AML-193 (cell line): ENCODE results near the gene LRRC14B.

Source experiments
- DNase-seq, 2 experiments: peaks; one replicate each; lab custom pipeline; 2025; lab: John Stamatoyannopoulos, UW

LRRC14B gene

DNA sequence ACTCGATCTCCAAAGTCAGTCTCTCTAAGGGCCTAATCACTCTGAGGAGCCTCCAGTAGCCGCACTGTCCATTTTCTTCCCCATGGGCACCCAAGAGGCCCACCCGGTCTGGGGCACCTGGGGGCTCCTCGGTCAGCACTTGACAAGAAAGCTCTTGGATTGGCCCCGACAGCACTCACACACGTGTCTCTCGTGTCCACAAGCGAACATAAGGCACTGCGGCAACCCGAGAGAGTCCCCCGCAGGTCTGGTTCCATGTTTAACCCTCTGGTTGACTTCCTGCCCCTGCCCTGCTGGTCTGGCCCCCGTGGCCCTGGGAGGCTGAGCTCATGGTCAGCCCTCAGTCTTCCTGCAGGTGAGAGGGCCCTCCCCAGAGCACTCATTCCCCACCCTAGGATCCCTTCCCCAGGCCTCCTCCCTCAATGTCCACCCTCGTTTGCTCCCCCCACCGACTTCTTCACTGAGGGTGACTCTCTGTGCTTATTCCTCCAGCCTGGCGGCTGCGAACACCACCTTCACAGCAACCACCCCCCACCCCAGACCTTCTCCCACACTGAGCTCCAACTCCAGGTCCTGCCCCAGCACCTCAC, 16.3 kb upstream of the LRRC14B start:
- DNase-seq = no peak

DNA sequence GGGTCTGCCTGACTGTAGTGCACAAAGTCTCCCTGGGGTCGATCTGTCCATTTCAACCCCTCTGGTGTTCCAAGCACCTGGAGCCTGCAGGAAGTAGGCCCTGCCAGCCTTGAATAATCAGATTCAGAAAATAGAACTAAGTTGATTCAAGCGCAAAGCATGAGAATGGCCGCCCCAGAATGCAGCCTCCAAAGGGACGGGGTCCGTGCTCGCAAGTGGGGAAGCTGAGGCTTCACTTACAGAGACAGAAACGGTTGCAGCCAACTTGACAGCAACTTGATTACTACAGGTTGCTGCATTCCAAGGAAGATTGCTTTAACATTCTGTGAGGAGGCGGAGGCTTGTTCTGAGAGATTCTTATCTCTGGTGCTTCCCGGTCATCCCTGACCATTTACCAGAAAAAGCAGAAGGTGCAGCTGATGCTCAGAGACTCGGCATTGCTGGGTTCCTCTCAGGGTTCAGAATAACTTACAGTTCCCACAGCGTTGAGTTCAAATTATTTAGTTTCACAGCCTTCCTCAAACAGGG, 14.9 kb upstream of the LRRC14B start:
- DNase-seq = no peak

DNA sequence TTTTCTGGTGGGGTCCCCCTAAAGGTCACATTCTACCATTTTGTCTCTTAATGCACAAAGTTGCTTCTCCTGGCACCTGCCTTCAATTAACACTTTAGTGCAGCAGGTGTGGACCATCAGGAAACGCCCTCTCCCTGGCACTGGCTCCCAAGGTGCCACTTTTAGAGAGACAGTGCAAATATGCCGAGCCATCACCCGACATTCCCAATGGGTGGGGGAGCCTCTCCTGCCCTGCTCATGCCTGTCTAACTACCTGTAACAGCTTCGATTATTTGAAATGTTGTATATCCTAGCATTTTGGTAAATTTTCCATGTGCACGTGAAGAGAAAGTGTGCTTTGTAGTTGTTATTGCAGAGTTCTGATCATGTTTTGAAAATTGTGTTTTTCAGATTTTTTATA, 13.2 kb upstream of the LRRC14B start:
- no peak for DNase-seq

DNA sequence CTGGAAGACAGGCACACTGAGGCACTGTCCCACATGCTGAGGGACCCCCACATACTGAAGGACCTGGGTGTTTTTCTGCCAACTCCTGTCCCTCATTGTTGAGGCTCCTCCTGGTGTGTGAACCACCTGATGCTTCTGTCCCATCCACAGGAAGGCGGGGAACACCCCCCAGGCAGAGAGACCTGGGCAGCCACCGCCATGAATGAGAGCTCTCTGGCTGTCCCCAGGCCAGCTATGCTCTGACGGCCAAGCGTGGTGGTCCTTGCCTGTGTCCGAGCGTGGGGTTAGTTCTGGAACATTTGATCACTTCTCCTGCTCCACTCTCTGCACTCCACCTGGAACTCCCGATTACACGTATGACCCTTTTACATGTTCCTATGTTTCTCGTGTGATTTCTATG, 11.9 kb upstream of the LRRC14B start:
- no peak for DNase-seq

DNA sequence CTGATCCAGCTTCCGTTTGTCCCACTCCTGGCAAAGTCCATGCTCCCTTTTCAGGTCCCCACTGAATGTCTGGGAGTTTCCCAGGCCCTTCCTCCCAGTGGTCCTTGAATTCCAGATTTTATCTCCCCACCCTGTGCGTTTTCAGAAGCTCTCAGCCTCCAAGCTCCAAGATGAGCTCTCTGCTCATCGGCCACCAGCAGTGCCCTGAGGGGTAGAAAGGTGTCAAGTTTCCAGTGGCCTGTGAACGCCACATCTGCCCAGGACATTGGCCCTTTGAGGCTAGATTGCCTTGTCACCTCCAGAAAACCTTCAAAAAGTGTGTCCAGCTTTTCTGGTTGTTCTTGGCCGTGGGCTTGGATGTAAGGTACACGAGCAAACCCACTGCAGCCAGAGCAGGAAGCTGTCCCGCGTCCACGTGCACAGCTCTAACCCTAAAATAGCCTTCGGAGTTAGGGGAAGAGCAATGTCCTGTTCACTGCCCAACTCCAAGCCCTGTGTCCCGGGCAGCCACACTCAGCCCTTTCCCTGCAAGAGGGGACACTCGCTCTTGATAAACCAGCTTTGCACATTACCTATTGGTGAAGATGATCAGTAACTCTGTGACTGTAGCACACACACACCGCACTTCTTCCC, 10.9 kb upstream of the LRRC14B start:
- DNase-seq = no peak

DNA sequence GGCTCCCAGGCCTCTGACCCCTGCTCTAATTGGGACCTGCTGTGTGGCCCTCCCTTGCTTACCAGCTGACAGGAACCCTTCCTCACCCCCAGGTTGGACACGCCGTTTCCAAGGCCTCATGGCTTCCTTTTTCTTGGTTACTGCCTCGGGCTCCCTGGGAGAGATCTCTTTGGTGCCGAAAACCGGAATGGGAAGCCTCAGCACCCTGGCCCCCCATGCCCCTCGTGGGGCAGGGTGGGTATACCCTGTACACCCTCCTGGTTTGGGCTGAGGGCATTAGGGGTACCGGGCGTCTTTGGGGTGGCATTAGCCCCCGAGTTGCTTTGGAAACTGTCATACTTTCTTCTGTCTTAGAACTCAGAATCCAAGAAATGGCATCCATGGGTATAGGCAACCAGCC, 10.1 kb upstream of the LRRC14B start:
- no peak for DNase-seq

DNA sequence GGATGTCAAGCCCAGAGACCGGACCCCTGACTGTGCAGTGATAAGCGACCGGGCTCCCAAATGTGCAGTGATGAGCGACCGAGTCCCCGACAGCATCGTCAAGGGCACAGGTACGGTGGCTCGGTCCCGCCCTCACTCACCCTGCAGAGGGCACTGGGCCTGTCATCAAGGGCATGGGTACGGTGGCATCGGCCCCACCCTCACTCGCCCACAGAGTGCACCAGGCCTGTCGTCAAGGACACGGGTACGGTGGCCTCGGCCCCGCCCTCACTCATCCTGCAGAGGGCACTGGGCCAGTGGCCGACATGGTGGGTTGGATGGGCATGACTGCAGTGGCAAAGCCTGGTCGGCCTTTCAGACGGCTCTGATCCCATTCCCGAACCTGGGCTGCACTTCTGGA, 9.7 kb upstream of the LRRC14B start:
- DNase-seq = no peak

DNA sequence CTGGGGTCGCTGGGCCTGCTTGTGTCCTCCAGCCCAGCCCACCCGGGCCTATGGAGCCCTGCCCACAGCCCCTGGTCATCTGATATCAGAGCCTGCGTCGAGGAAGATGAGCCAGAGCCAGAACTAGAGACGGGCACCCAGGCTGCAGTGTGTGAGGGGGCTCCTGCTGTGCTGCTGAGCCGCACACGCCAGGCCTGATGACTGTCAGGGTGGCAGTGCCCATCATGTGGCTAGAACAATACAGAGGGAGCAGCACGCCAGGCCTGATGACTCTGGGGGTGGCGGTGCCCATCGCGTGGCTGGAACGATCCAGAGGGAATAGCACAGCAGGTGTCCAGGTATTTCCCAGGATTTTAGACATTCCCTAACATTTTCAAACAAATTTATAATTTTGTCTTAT, 9.2 kb upstream of the LRRC14B start:
- DNase-seq = no peak

DNA sequence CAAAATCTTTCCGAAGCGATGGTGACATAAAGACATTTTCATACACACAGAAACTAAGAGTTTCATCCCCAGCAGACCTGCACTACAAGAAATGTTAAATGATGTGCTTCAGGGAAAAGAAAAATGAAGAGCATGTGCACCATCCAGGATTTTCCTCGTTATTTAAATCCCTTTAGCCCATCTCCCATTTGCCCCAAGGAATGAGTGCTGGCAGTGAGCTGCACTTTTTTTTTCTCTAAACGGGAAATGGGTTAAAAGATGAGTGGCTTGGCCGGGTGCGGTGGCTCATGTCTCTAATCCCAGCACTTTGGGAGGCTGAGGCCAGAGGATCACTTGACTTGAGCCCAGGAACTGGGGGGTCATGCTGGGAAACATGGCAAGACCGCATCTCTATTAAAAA, 6.8 kb upstream of the LRRC14B start:
- DNase-seq = no peak

DNA sequence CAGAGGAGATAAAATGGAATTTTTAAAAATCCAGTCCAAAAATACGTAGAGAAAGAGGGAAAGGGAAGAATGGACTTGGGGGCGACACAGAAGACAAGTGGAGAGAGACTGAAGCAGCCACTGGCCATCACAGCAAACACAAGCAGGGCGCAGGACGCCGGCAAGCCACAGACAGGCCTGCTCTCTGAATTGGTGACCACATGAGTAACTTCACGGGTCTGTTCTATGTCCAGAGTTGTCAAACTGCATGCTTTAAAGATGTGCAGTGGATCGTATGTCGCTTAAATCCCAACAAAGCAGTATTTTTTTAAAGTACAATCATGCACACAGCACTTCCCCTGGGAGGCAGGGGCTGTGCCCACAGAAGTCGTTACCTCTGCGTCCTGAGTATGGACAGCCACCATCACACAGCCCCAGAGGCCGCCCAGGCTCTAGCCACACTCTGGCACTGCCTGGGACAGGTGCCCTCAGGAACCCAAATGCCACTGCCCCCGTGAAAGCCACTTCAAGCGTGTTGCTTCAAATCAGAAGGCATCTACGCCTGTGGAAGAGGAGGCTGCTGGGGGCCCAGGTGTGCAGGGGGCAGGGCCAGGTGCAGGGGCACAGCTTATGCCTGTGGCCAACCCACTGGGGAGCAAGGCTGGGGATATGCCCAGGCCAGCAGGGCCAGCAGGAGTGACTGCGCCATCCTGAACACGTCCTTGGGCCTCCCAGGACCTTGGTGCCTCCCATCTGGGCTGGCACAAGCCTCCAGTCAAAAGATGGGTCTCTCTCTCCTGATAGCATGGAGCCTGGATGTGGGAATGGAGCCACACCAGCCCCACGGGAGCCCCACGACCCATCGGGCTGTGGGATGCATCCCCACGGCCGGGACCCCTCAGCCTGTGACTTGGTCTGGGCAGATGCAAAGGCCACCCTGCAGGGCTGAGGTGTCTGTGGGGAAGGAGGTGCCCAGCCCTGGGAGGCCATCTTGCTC, 5.9 kb upstream of the LRRC14B start:
- no peak for DNase-seq

DNA sequence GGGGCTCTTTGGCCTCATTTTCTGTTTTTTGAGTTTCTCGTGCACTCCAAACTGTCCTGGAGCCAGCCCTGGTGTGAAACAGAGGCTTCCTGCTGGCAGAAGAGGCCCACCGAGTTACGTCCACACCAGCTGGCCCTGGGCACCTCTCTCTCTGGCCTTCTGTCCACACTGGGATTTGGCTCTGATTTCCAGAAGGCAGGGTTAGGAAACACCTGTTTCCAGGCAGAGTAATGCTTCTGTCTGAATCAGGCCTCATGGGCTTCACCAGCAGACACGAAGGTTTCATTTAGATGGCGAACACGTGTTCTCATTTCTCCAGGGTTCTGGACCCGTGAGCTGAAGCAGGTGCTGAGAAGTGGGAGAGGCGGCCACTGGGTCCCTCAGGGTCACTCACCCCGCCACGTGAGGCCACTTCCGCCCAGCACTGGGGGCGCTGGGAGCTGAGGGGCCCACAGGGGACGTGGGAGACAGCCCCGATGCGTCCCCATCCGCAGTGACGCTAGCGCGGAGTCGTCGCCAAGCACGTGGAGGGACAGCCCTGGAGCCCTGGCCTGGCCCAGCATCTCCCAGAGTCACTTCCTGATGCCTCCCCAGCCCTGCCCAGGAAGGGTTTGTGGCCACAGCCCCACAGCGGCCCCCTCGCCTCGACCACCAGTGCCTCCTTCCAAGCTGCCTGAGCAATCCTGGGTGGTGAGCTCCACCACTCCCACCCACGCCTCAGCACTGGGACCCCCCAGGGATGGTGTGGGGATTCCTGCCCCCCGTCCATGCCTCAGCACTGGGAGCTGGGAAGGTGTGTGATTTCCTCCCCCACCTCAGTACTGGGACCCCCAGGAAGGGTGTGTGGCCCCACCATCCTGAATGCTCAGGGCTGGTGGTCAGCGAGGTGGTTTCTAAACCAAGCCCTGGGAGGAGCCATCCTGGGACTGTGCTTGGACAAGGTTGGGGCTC, 4.9 kb upstream of the LRRC14B start:
- no peak for DNase-seq

DNA sequence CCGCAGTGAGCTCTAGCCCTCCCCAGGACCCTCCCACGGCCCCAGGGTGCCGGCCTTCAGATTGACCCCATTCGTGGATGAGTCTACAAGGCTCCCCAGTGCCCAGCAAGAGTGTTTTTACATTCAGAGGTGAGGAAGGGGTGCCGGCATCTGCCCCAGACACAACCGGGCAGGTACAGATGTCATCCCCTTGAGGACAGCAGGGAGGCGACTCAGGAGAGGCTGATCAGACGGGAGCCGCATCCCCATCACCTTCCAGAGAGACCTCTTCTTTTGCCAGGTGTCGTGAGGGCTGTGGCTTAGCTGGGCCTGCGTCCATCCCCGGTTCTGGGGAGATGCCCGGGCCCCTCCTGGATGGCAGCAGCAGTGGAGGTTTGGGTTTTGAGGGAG, 4.3 kb upstream of the LRRC14B start:
- DNase-seq = no peak

DNA sequence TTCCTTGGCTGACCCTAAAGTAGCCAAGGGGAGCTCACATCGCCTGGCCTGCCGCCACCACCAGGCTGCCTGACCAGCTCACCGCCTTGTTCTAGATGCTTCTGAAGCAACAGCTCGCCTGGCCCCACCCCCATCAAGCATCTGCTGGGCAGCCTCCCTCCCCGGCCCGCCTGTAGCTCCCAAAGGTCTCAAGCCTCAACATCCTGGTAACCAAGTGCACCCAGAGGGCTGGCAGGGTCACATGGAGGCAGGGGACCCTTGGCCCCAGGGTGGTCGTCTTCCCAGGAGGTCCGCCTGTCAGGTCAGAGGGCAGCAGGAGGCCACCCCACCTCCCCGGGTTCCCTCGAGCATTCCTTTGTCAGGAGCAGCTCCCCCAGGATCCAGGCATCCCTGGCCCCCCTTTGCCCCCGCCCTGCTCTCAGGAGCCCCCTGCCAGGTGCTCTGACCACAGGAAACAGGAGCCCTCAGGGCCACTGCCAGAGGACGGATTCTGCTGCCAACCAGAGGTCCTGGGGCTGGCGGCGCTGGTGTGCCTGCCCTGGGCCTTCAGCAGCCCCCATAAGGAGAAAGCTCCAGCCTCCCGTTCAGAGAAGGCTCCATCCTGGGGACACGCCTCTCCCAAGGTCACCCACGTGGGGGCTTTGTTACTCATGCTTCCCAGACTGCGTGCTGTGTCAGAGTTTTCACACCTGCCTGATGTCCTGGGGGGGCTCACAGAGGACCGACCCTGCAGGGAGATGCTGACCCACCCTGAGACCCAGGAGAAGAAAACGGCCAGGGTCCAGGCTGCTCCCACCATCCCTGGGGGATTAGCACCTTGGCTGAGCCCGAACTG, 3.5 kb upstream of the LRRC14B start:
- no peak for DNase-seq

DNA sequence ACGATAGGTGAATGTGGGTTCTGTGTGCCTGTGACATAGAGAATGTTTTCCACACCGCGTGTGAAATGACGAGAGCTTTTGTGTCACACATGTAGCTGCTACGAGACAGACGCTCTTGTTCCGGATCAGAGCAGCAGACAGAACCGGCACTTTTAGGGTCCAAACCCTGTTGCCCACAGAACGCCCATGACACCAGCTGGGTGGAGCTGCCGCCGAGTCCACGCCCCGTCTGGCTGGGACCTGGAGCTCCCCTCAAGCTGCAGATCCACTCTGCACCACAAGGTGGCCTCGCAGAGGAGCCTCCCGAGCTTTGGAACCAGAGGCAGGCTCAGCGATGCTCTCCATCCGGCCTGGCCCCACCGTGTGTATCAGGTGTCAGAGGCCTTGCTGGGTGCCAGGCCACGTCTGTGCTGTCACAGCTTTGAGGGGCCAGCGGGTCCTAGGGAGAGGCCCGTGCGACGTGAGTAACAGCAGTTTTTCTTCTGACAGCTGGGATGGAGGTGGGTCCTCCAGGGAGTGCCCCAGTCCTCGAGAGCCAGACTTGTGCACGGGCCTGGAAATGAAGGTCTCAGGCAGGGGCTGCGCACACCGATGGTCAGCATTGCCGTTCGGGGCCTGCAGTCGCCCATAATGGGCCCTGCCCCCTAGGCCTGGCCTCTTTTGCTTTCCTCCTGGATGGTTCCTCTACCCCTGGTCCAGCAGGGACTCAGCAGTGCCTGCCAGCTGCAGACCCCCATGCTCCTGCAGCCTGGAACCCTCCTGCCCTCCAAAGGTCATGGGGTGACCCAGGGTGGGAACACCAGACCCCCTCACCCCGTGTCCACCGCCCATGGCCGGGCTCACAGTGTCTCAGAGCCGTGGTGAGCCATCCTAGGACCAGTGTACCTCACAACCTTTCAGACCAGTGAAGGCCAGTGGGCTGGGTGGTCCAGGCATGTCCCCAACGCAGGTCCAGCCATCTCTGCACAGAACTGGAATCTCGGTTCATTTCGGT, 2.5 kb upstream of the LRRC14B start:
- peak; percentile 66 to 67 for DNase-seq

DNA sequence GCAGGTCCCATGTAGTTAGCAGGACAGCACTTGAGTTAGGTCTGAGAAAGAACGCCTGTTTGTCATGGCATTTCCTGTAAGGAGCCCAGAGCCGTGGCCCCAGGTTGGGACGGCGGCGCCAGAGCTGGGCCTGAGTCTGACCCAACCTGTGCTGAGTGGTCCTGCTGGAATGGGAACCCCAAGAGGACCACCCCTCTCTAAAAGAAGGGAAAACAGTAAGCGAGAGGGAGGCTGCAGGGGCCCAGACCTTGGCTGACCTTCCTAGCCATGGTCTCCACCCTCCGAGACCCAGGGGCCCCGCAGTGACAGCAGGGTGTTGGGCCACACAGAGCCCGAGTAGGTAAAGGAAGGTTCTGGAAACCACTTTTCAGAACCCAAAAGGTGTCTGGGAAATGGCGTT, 1.8 kb upstream of the LRRC14B start:
- DNase-seq = no peak

DNA sequence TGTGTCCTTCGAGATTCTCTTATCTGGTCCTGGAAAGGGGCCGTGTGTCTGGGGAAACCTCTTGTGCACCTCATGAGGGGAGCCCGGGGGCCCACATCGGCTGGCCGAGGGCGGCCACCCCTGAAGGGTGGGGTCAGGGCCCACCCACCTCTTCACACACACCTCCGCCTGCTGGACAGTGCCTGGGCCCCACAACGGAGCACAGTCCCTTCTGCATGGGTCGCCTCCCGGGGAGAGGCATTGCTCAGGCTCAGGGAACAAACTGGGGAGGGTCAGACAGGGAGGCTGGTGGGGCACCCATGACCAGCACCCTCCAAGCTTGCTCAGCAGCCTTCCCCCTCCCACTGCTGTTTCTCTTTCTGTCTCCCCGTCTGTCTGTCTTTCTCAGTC, 1.3 kb upstream of the LRRC14B start:
- DNase-seq = no peak

DNA sequence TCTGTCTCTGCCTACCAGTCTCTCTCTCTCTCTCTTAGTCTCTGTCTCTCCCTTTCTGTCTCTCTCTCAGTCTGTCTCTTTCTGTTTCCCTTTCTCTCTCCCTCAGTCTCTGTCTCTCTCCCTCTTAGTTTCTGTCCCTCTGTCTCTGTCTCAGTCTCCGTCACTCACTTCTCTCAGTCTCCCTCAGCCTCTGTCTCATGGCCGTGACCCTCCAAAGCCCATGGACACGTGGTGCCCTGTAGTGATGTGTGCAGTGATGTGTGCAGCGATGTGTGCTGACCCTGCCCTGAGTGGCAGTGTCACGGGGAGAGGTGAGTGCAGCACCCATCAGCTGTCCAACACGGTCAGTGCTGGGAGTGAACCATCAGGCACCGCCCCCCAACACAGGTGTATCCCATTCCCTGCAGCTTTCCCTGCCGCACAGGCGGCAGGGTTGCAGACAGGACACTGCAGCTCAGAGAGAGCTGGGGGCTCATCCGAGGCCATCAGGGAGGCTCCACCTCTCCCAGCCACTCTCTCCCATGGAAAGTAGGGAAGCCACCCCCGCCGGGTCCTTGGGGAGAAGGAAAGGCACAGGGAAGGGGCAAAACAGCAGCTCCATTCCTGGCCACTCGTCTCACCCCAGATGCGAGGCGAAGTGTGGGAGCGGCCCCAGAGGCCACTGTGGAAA, 794 bp upstream of the LRRC14B start:
- DNase-seq = no peak

DNA sequence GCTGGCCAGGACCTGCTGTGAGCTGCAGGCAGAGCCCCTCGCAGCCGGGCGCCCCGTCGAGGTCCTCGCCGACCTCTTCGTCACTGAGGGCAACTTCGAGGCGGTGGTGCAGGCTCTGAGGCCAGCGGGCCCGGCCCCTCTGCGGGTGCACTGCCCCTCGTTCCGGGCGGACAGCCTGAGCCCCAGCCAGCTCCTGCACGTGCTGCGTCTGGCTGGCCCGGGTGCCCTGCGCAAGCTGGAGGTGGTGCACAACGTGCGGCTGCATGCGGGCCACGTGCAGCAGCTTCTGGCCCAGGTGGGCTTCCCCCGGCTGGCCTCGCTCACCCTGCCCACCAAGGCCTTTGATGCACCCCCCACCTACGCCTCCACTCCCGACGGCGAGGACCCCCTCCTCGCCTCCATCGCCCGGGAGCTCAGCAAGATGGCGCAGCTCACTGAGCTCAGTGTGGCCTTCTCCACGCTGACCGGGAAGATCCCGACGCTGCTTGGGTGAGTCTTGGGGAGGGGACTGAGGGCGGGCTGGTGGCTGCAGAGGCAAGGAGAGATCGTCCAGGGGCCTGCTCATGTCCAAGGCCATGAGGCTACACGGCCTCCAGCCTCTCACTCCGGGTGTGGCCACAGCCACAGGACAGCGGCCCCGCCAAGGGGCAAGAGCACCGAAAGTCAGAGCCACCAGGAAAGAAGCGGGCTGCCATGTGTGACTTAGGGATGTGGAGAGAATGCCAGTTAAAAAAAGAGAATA, 825 bp downstream of the LRRC14B start:
- no peak for DNase-seq

DNA sequence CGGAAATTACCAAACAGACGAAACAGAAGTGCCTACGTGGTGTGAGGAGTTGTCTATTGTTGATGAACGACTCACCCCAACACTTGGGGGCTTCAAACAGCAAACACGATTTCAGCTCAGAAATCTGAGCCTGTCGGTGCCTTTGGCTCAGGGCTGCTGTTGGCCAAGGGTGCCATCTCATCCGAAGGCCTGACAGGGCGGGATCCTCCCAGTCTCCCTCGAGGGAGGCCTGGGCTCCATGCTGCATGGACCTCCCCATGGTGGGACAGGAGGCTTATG, 1.3 kb downstream of the LRRC14B start:
- no peak for DNase-seq
